ENCODE results near the gene ZFPL1. TPM values are rescaled to one million over a fixed set of nuclear protein-coding genes. Genes with fewer than 3 reads are reported as not detected.

ZFPL1 gene
- total RNA-seq, 1 donor from 2014 or later: 18.4 TPM

GRCh38 chr11:65127473-65128181 is 43.6 kb downstream of the ZFPL1 start:
- peak; percentile 2 for ATAC-seq

GRCh38 chr11:65128182-65129145 is 44.4 kb downstream of the ZFPL1 start:
- DNase-seq (ENCODE audit: low spot score) (no peak), ATAC-seq (no peak)

More at GRCh38 chr11:65127473-65128181, 43.6 kb downstream of the ZFPL1 start:
- DNase-seq (ENCODE audit: low spot score): no peak

- ATAC-seq (no peak), DNase-seq (ENCODE audit: low spot score) (no peak)
Observed at GRCh38 chr11:65129649-65130441, 45.8 kb downstream of the ZFPL1 start.

- no peak for ATAC-seq
- peak; percentile 47 for DNase-seq (ENCODE audit: low spot score)
Observed at GRCh38 chr11:65130631-65131416, 46.8 kb downstream of the ZFPL1 start.

GRCh38 chr11:65131417-65131776 is 47.4 kb downstream of the ZFPL1 start:
- DNase-seq (ENCODE audit: low spot score): no peak
- no peak for ATAC-seq

GRCh38 chr11:65131895-65132237 is 47.8 kb downstream of the ZFPL1 start:
- no peak for DNase-seq (ENCODE audit: low spot score)
- ATAC-seq: no peak

- no peak for ATAC-seq
- no peak for DNase-seq (ENCODE audit: low spot score)
Observed at GRCh38 chr11:65132238-65132987, 48.4 kb downstream of the ZFPL1 start.

- DNase-seq (ENCODE audit: low spot score): peak; percentile 85
- peak; percentile 63 for ATAC-seq
Observed at GRCh38 chr11:65132988-65133700, 49.1 kb downstream of the ZFPL1 start.

- ATAC-seq (peak; percentile 20), DNase-seq (ENCODE audit: low spot score) (peak; percentile 73)
Observed at GRCh38 chr11:65133724-65134123, 49.7 kb downstream of the ZFPL1 start.

- peak; percentile 96 for DNase-seq (ENCODE audit: low spot score)
- peak; percentile 84 for ATAC-seq
Observed at GRCh38 chr11:65134240-65134951, 50.4 kb downstream of the ZFPL1 start, which contains the start of gene SYVN1. TSS of gene SYVN1 (minus strand) at chr11:65134519. CDS start at chr11:65133601, 918 bp downstream.

GRCh38 chr11:65134952-65135632 is 51.1 kb downstream of the ZFPL1 start:
- ATAC-seq (peak; percentile 75), DNase-seq (ENCODE audit: low spot score) (peak; percentile 98)

- no peak for ATAC-seq
Observed at GRCh38 chr11:65135633-65136145, 51.7 kb downstream of the ZFPL1 start.

GRCh38 chr11:65136515-65137096 is 52.6 kb downstream of the ZFPL1 start:
- no peak for ATAC-seq
- no peak for DNase-seq (ENCODE audit: low spot score)

More at GRCh38 chr11:65135633-65136145, 51.7 kb downstream of the ZFPL1 start:
- DNase-seq (ENCODE audit: low spot score): no peak
